Stimulated activated naive CD8-positive, alpha-beta T cell treated with anti-CD3 and anti-CD28 coated beads, Interleukin-15, amount 100 ng/mL, for 72 hours (primary cell): ENCODE measurements around the gene ABL2.
"Not testable (repeated sequence)": the region's sequence is repeated elsewhere in the genome, so short reads cannot be mapped to it uniquely, and the experiment has no call there.

ENCODE experiments used
- ATAC-seq: fragments of 150-1000 bp; cut with Tn5 transposase; 2 replicates; pipeline ENCODE4 v1.10.0; 2021; ENCODE audit warnings: mild to moderate bottlenecking, moderate library complexity
- DNase-seq, 2 donors: peaks; one replicate each; pipeline ENCODE4 v3.0.0; 2021 to 2022
- H3K27ac Mint-ChIP-seq, 2 donors: one replicate each; pipeline ENCODE4 v1.8.0; 2022; ENCODE audit warnings: mild to moderate bottlenecking in 2 of 2, mixed read lengths in 2 of 2, moderate library complexity in 2 of 2
- H3K27me3 Mint-ChIP-seq: one replicate; pipeline ENCODE4 v1.8.0; 2022; ENCODE audit warnings: mixed read lengths
- H3K4me1 Mint-ChIP-seq: one replicate; pipeline ENCODE4 v1.8.0; 2022; ENCODE audit warnings: mild to moderate bottlenecking, mixed read lengths
- H3K4me3 Mint-ChIP-seq, 2 donors: one replicate each; pipeline ENCODE4 v1.8.0; 2022; ENCODE audit warnings: mild to moderate bottlenecking in 2 of 2, mixed read lengths in 2 of 2, moderate library complexity in 1 of 2
- H3K9me3 Mint-ChIP-seq, 2 donors: one replicate each; pipeline ENCODE4 v1.8.0; 2022; ENCODE audit warnings: mixed read lengths in 2 of 2

ABL2 gene

GRCh38 chr1:179137617-179138255 is 91.7 kb downstream of the ABL2 start:
- no peak for ATAC-seq
- no peak overlapping the region for H3K27ac Mint-ChIP-seq
- no peak for DNase-seq
- H3K4me1 Mint-ChIP-seq = peaks cover 36% of the 10 kb centered on the region
- H3K4me3 Mint-ChIP-seq = no peak overlapping the region
- H3K27me3 Mint-ChIP-seq = no peaks in the 10 kb centered on the region
- H3K9me3 Mint-ChIP-seq = no peaks in the 10 kb centered on the region

GRCh38 chr1:179135707-179136106 is 93.8 kb downstream of the ABL2 start:
- not testable (repeated sequence) for ATAC-seq, H3K9me3 Mint-ChIP-seq, DNase-seq, H3K4me3 Mint-ChIP-seq, H3K27ac Mint-ChIP-seq, H3K27me3 Mint-ChIP-seq
- H3K4me1 Mint-ChIP-seq = peaks cover 23% of the 10 kb centered on the region

- not testable (repeated sequence) for DNase-seq, H3K4me3 Mint-ChIP-seq, H3K9me3 Mint-ChIP-seq, ATAC-seq, H3K27ac Mint-ChIP-seq, H3K27me3 Mint-ChIP-seq
- H3K4me1 Mint-ChIP-seq = peaks cover 23% of the 10 kb centered on the region
Measured at GRCh38 chr1:179135168-179135567, 94.3 kb downstream of the ABL2 start.

- no peaks in the 10 kb centered on the region for H3K9me3 Mint-ChIP-seq
- H3K27ac Mint-ChIP-seq = peak overlapping the region; percentile 89 to 93
- DNase-seq (peak; percentile 23 to 29), ATAC-seq (peak; percentile 97)
- peak overlapping the region; percentile 70 to 77 for H3K4me3 Mint-ChIP-seq
- peaks cover 34% of the 10 kb centered on the region for H3K4me1 Mint-ChIP-seq
- no peaks in the 10 kb centered on the region for H3K27me3 Mint-ChIP-seq
Measured at GRCh38 chr1:179129702-179130473, 99.6 kb downstream of the ABL2 start.

- no peaks in the 10 kb centered on the region for H3K9me3 Mint-ChIP-seq
- H3K27me3 Mint-ChIP-seq = no peaks in the 10 kb centered on the region
- no peak overlapping the region for H3K27ac Mint-ChIP-seq
- ATAC-seq = no peak
- H3K4me1 Mint-ChIP-seq = peaks cover 34% of the 10 kb centered on the region
- DNase-seq = no peak
- no peak overlapping the region for H3K4me3 Mint-ChIP-seq
Measured at GRCh38 chr1:179128520-179128919, 101.0 kb downstream of the ABL2 start.

GRCh38 chr1:179127163-179127895 is 102.1 kb downstream of the ABL2 start:
- Mint-ChIP-seq H3K27me3 (no peaks in the 10 kb centered on the region), H3K4me3 (no peak overlapping the region), H3K4me1 (peaks cover 34% of the 10 kb centered on the region), H3K27ac (peak overlapping the region in 1 of 2 donors; percentile 25), H3K9me3 (no peaks in the 10 kb centered on the region)
- ATAC-seq = no peak
- DNase-seq = no peak

- Mint-ChIP-seq H3K9me3 (no peaks in the 10 kb centered on the region), H3K4me1 (peaks cover 34% of the 10 kb centered on the region), H3K27ac (no peak overlapping the region), H3K4me3 (no peak overlapping the region), H3K27me3 (no peaks in the 10 kb centered on the region)
- no peak for ATAC-seq
- DNase-seq = no peak
Measured at GRCh38 chr1:179126338-179127060, 103.0 kb downstream of the ABL2 start.

GRCh38 chr1:179124873-179125272 is 104.6 kb downstream of the ABL2 start:
- Mint-ChIP-seq H3K4me1 (peaks cover 20% of the 10 kb centered on the region), H3K9me3 (no peaks in the 10 kb centered on the region), H3K27me3 (no peaks in the 10 kb centered on the region), H3K27ac (peak overlapping the region in 1 of 2 donors; percentile 35), H3K4me3 (no peak overlapping the region)
- ATAC-seq = no peak
- no peak for DNase-seq

- no peaks in the 10 kb centered on the region for H3K27me3 Mint-ChIP-seq
- DNase-seq (peak; percentile 13 to 21), ATAC-seq (peak; percentile 61)
- no peaks in the 10 kb centered on the region for H3K4me1 Mint-ChIP-seq
- no peak overlapping the region for H3K4me3 Mint-ChIP-seq
- no peaks in the 10 kb centered on the region for H3K9me3 Mint-ChIP-seq
- H3K27ac Mint-ChIP-seq = no peak overlapping the region
Measured at GRCh38 chr1:179121159-179121938, 108.1 kb downstream of the ABL2 start.

- DNase-seq (no peak), ATAC-seq (no peak)
- no peak overlapping the region for H3K27ac Mint-ChIP-seq
- no peaks in the 10 kb centered on the region for H3K4me1 Mint-ChIP-seq
- no peaks in the 10 kb centered on the region for H3K27me3 Mint-ChIP-seq
- no peak overlapping the region for H3K4me3 Mint-ChIP-seq
- H3K9me3 Mint-ChIP-seq = no peaks in the 10 kb centered on the region
Measured at GRCh38 chr1:179120736-179121135, 108.7 kb downstream of the ABL2 start.

- H3K27me3 Mint-ChIP-seq = no peaks in the 10 kb centered on the region
Measured at GRCh38 chr1:179119513-179119912, 110.0 kb downstream of the ABL2 start.

GRCh38 chr1:179115181-179115580 is 114.3 kb downstream of the ABL2 start:
- Mint-ChIP-seq H3K27ac (no peak overlapping the region), H3K27me3 (no peaks in the 10 kb centered on the region), H3K4me3 (no peak overlapping the region), H3K4me1 (no peaks in the 10 kb centered on the region), H3K9me3 (no peaks in the 10 kb centered on the region)
- ATAC-seq (no peak), DNase-seq (no peak)

More at GRCh38 chr1:179119513-179119912, 110.0 kb downstream of the ABL2 start:
- Mint-ChIP-seq H3K4me3 (no peak overlapping the region), H3K9me3 (no peaks in the 10 kb centered on the region), H3K27ac (no peak overlapping the region), H3K4me1 (no peaks in the 10 kb centered on the region)
- no peak for ATAC-seq
- no peak for DNase-seq

GRCh38 chr1:179108644-179109043 is 120.8 kb downstream of the ABL2 start:
- Mint-ChIP-seq H3K9me3 (no peaks in the 10 kb centered on the region), H3K4me3 (no peak overlapping the region), H3K27ac (peak overlapping the region in 1 of 2 donors; percentile 36), H3K4me1 (no peaks in the 10 kb centered on the region), H3K27me3 (no peaks in the 10 kb centered on the region)
- no peak for DNase-seq
- ATAC-seq = no peak

- ATAC-seq (no peak), DNase-seq (no peak)
- Mint-ChIP-seq H3K27me3 (no peaks in the 10 kb centered on the region), H3K4me1 (no peaks in the 10 kb centered on the region), H3K9me3 (no peaks in the 10 kb centered on the region), H3K4me3 (no peak overlapping the region), H3K27ac (no peak overlapping the region)
Measured at GRCh38 chr1:179107706-179108629, 121.5 kb downstream of the ABL2 start.
